PC-3 (cell line): Measurements from ENCODE around the gene ASMTL.

Experiments
- EZH2 ChIP-seq: fragments of 300-600 bp; sonication (generic); IDR thresholded peaks from one replicate; pipeline ENCODE4 v1.6.1; 2017; ENCODE audit warnings: antibody characterized with exemption, mild to moderate bottlenecking, low read length; ENCODE audit not compliant: unreplicated experiment
- TF ChIP-seq, protein P1 (sequence below): fragments of 300-600 bp; sonication (generic); conservative IDR thresholded peaks from 2 replicates; pipeline ENCODE4 v1.5.1; 2017; ENCODE audit warnings: antibody characterized with exemption, low read depth, mild to moderate bottlenecking, low read length

DNA sequence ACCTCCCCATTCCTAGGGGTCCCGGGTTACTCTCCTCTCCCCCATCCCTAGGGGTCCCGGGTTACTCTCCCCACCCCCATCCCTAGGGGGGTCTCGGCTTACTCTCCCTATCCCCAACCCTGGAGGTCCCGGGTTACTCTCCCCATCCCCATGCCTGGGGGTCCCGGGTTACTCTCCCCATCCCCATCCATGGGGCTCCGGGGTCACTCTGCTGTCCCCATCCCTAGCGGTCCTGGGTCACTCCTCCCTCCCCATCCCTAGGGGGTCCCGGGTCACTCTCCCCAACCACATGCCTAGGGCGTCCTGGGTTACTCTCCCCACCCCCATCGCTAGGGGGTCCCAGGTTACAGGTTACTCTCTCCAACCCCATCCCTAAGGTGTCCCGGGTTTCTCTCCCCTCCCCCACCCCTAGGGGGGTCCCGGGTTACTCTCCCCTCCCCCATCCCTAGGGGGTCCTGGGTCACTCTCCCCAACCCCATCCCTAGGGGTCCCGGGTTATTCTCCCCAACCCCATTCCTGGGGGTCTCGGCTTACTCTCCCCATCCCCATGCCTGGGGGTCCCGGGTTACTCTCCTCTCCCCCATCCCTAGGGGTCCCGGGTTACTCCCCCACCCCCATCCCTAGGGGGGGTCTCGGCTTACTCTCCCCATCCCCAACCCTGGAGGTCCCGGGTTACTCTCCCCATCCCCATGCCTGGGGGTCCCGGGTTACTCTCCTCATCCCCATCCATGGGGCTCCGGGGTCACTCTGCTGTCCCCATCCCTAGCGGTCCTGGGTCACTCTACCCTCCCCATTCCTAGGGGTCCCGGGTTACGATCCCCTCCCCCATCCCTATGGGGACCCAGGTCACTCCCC, 821 bp downstream of the ASMTL start:
- TF ChIP-seq, protein P1, sequence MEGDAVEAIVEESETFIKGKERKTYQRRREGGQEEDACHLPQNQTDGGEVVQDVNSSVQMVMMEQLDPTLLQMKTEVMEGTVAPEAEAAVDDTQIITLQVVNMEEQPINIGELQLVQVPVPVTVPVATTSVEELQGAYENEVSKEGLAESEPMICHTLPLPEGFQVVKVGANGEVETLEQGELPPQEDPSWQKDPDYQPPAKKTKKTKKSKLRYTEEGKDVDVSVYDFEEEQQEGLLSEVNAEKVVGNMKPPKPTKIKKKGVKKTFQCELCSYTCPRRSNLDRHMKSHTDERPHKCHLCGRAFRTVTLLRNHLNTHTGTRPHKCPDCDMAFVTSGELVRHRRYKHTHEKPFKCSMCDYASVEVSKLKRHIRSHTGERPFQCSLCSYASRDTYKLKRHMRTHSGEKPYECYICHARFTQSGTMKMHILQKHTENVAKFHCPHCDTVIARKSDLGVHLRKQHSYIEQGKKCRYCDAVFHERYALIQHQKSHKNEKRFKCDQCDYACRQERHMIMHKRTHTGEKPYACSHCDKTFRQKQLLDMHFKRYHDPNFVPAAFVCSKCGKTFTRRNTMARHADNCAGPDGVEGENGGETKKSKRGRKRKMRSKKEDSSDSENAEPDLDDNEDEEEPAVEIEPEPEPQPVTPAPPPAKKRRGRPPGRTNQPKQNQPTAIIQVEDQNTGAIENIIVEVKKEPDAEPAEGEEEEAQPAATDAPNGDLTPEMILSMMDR: no peak
- TF ChIP-seq EZH2: no peak
